ENCODE results near the gene GLT1D1. TPM values are rescaled to one million over a fixed set of nuclear protein-coding genes. Genes with fewer than 3 reads are reported as not detected.

GLT1D1 gene
- total and polyA plus RNA-seq, 12 donors: 0.07 to 3.3 (median 0.66) TPM; not detected in 1

GRCh38 chr12:128806573-128806972 is 46.7 kb upstream of the GLT1D1 start:
- no peaks in the 10 kb centered on the region for H3K27me3 ChIP-seq
- H3K9me3 ChIP-seq: peaks cover 0 to 13% (median 0%) of the 10 kb centered on the region in 11 donors
- no peak overlapping the region for H3K4me3 ChIP-seq
- peaks cover 2 to 53% (median 37%) of the 10 kb centered on the region in 9 donors for H3K4me1 ChIP-seq
- DNase-seq (no peak), ATAC-seq (no peak)
- peaks cover 0 to 75% (median 11%) of the 10 kb centered on the region in 9 donors for H3K36me3 ChIP-seq
- intact Hi-C loops (cut with DNase I): no loop called here
- 84 to 85% methylated on average over 9 of the region's 9 CpGs for WGBS, 2 donors
- H3K27ac ChIP-seq: no peak overlapping the region
- TF ChIP-seq CTCF (IDR thresholded peaks at IDR 0.05): no peak

- WGBS, 2 donors: 87 to 89% methylated on average over 14 of the region's 14 CpGs
- DNase-seq: no peak
- Histone ChIP-seq H3K9me3 (peaks cover 0 to 13% (median 0%) of the 10 kb centered on the region in 11 donors), H3K4me3 (peak overlapping the region in 1 of 10 donors; percentile 8), H3K36me3 (peaks cover 0 to 75% (median 11%) of the 10 kb centered on the region in 9 donors), H3K4me1 (peaks cover 2 to 54% (median 36%) of the 10 kb centered on the region in 9 donors), H3K27ac (peak overlapping the region in 2 of 10 donors; percentile 41 to 54), H3K27me3 (no peaks in the 10 kb centered on the region)
- peak in 3 of 8 donors; percentile 23 to 28 (median 27) for ATAC-seq
- no peak for TF ChIP-seq CTCF (IDR thresholded peaks at IDR 0.05)
- intact Hi-C loops (cut with DNase I): no loop called here
Observed at GRCh38 chr12:128807161-128807724, 46.0 kb upstream of the GLT1D1 start.

- Histone ChIP-seq H3K4me1 (peaks cover 2 to 67% (median 34%) of the 10 kb centered on the region in 9 donors), H3K36me3 (peaks cover 0 to 75% (median 11%) of the 10 kb centered on the region in 9 donors)
- intact Hi-C loops (cut with DNase I): no loop called here
Observed at GRCh38 chr12:128808651-128809050, 44.6 kb upstream of the GLT1D1 start.

More at GRCh38 chr12:128808651-128809050, 44.6 kb upstream of the GLT1D1 start:
- WGBS, 2 donors: 84 to 91% methylated on average over 12 of the region's 12 CpGs
- no peak for TF ChIP-seq CTCF (IDR thresholded peaks at IDR 0.05)
- no peaks in the 10 kb centered on the region for H3K27me3 ChIP-seq
- H3K9me3 ChIP-seq: peaks cover 0 to 12% (median 0%) of the 10 kb centered on the region in 11 donors
- ATAC-seq (no peak), DNase-seq (no peak)
- no peak overlapping the region for H3K4me3 ChIP-seq
- H3K27ac ChIP-seq: peak overlapping the region in 2 of 10 donors; percentile 75 to 84

All from heart right ventricle (tissue), 16 donors.